ENCODE results near the gene USP9X.
"Not testable (repeated sequence)": the region's sequence is repeated elsewhere in the genome, so short reads cannot be mapped to it uniquely, and the experiment has no call there.

The USP9X gene

DNA sequence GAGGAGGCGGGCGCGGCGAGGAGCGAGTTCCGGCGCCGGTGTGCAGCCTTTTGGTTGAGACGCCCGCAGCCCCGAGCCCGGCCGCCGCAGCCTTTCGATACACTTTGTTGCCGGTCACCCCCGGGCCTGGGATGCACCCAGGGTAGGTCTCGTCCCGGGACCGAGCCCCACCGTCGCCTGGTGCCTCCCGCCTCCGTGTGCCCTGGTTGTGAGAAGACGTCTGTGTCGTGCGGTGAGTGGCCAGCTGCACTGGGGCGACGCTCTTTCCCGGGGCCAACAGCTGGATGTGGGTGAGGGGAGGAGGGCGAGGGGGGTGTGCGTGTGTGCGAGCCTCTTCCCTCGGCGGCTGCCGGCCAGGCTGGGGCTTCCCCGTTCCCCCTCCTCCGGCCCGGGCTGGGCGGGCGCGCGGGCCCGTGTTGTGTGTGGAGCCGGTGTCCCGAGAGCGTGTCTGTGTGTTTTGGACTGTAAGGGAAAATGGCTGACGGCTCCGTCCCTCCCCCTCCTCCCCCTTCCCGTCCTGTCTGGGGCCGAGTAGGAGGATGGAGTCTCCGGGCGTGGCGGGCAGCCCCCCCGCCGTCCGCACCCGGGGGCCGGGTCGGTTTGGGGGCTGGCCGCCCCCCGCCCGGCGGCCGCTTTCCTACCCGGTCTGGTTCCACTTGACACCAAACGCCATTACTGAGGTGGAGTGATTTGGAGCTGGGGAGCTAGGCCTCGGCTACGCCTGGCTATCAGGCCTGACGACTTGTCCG lies 807 bp downstream of the USP9X start:
- DNase-seq: peak; percentile 76

- DNase-seq: no peak
Observed at GRCh38 chrX:41086627-41086932, 1.3 kb downstream of the USP9X start.

DNA sequence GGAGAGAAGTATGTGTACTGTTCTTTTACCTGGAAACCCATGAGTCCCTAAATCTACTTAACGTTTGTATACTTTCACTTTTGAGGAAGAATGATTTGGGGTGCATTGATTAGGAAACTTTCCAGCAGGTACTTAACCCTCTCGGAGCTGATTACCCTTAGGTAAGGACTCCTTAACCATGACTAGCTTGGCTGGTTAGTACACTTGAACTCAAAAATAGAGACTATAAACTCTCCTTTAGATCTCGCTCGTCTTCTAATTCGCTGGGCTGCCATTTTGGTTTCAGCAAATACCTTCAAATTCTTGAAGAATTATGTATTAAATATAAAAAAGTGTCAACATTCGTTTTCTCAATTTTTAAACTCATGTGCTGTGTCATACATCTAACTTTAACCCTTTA lies 2.0 kb downstream of the USP9X start:
- no peak for DNase-seq

- DNase-seq: no peak
Observed at GRCh38 chrX:41090568-41091238, 5.5 kb downstream of the USP9X start.

DNA sequence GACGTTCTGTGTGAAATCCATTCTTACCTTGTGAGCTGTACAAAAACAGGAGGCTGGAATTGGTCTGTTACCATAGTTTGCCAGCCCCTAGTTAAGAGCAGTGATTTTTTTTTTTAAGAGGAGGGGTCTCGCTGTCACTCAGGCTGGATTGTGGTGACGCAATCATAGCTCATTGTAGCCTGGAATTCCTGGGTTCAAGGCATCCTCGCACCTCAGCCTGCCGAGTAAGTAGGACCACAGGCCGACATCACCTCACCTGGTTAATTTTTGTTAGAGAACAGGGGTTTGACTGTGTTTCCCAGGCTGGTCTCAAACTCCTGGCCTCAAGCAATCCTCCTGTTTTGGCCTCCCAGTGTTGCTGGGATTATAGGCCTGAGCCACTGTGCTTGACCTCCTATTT lies 7.5 kb downstream of the USP9X start:
- no peak for DNase-seq

GRCh38 chrX:41095174-41095573 lies 9.9 kb downstream of the USP9X start:
- no peak for DNase-seq

- DNase-seq: no peak
Observed at GRCh38 chrX:41095908-41096307, 10.7 kb downstream of the USP9X start.

- DNase-seq: no peak
Observed at GRCh38 chrX:41096339-41096955, 11.2 kb downstream of the USP9X start.

DNA sequence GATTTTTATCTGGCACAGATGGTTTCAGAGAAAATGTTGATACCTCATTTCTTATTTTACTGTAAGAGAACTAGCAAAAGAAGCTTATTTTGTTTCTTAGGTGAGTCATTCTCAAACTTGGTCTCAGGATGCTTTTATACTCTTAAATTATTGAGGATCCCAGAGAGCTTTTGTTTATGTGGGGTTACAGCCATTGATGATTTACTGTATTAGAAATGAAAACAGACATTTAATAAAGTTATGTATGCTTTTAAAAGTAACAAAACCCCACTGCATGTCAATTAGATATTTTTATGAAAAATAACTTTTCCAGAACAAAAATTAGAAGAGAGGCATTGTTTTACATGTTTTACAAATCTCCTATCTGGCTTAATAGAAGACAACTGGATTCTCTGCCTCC lies 12.1 kb downstream of the USP9X start:
- DNase-seq: no peak

- no peak for DNase-seq
Observed at GRCh38 chrX:41100200-41100599, 15.0 kb downstream of the USP9X start.

DNA sequence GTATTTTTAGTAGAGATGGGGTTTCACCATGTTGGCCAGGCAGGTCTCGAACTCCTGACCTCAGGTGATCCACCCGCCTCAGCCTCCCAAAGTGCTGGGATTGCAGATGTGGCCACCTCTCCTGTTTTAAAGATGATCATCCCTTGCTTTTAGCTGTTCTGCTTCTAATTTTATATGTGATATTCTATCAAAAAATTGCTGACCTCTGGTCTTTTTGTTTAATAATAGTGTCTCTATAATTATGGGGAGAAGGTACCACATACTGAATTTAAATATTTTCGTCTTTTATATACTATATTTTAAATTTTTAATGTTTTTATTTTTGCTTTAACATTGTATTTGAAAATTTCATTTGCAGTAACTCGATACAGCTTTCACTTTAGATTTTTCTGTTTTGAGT lies 15.6 kb downstream of the USP9X start:
- DNase-seq: no peak

- no peak for DNase-seq
Observed at GRCh38 chrX:41105005-41105404, 19.8 kb downstream of the USP9X start.

- DNase-seq: not testable (repeated sequence)
Observed at GRCh38 chrX:41106257-41106656, 21.0 kb downstream of the USP9X start.

GRCh38 chrX:41108007-41108406 lies 22.8 kb downstream of the USP9X start:
- DNase-seq: no peak

DNA sequence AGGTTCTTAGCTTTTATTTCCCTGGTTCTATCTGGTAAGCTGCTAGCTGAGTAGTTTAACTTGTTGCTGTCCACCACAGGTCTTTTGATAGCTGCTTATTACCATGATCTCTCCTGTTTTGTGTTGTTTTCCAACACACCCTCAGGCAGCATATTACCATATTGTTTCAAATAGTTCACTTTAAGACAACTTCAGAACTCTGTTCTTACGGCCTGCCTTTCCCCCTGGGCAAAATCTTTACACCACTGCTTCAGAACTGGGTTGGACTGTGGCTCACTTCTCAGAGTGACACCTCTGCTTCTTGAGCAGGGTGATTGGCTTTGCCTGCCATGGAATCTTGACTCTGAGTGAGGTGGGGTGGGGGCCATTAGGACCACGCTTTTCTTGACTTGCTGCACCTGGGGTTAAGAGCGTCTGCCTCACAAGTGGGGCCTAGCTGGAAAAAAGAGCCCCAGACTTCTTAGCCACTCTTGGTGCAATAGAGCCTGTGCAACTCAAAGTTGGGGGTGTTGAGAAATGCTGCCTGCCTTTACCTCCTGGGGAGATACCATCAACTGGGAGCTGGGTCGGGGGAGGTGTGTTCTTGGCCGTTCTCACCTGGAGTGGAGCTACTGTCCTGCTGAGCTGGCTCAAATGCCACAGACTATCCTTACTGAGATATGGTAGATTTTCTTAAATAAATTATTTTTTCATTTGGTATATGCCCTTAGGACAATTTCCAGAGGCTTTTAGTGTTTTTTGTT lies 23.4 kb downstream of the USP9X start:
- no peak for DNase-seq

GRCh38 chrX:41110801-41111625 lies 25.8 kb downstream of the USP9X start:
- no peak for DNase-seq

- not testable (repeated sequence) for DNase-seq
Observed at GRCh38 chrX:41115104-41115425, 29.8 kb downstream of the USP9X start.

DNA sequence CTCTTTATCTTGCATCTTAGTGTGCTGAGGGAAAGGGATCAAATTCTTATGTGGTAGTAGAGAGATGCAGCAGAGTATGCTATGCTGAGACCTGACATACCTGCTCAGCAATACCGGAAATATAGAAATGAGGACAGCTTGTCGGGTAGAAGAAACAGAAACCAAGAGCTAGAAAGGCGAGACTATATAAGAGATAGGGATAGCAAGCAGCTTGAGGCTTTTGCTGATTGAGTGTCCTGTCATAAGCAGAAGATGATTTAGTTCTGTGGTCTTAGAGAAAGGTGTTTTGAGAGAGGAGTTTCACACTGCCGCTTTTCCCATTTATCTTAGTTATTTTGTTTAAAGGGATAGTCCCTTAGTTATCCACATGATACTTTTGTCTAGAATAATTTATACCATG lies 31.7 kb downstream of the USP9X start:
- no peak for DNase-seq

DNA sequence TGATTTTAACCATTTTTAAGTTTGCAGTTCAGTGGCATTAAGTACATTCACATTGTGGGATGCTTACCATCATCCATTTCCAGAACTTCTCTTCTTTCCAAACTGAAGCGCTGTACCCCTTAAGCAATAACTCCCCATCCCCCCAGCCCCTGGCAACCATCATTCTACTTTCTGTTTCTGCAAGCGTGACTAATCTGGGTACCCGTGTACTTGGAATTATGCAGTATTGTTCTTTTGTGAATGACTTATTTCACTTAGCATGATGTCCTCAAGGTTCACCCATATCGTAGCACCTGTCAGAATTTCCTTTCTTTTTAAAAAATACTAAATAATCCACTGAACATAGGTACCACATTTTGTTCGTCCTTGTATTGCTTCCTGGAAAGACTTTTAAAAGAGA lies 32.9 kb downstream of the USP9X start:
- no peak for DNase-seq

- no peak for DNase-seq
Observed at GRCh38 chrX:41119803-41120202, 34.6 kb downstream of the USP9X start.

DNA sequence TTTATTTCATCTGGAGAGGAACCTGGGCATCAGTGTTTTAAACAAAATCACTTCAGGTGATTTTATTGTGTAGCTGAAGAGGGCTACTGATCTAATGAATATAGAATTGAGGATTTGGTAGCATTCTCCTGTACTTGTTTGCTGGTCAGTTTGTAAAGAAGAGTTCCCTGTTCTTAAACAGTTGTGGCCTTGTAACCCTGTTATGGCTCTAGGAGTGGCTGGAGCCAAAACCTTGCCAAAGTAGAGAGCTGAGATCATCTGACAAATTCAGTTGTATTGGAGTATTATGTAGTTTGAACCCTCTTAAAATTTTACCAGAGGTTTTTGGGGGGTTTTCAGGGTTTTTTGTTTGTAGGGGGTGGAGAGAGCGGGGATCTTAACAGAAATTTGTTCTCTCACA lies 36.5 kb downstream of the USP9X start:
- no peak for DNase-seq

GRCh38 chrX:41122664-41123257 lies 37.5 kb downstream of the USP9X start:
- DNase-seq: no peak
